Endometrial microvascular endothelial cells (primary cell): ENCODE data around the gene INSR. TPM values are rescaled to one million over a fixed set of nuclear protein-coding genes. Genes with fewer than 3 reads are reported as not detected.

Experiments
- in situ Hi-C: cut with HindIII; loops from 2 replicates; pipeline ENCODE4 v1.10.0; 2017; ENCODE audit warnings: low sequenced_read_pairs, low pct_unique_long_range_greater_than_20kb; ENCODE audit errors: inconsistent ontology term
- total RNA-seq: library from RNA; depleted of rRNA; stranded (reverse); fragments of >200 nt; gene quantifications from one replicate; pipeline ENCODE4 v1.2.3, GENCODE V29; 2015; ENCODE audit errors: inconsistent ontology term

Gene INSR
- total RNA-seq, 1 donor from 2014 or later, result 9.5 TPM

GRCh38 chr19:7263521-7263920 is 30.7 kb downstream of the INSR start:
- in situ Hi-C loops, result loop anchor here (10.0 kb wide), 1 partner anchor 71 kb away; no protein-coding TSS in a partner anchor

- in situ Hi-C loops, result loop anchor here (10.0 kb wide), 1 partner anchor 72 kb away; no protein-coding TSS in a partner anchor
Observed at GRCh38 chr19:7263066-7263465, 31.1 kb downstream of the INSR start.

- in situ Hi-C loops, result loop anchor here (10.0 kb wide), 1 partner anchor 72 kb away; no protein-coding TSS in a partner anchor
Observed at GRCh38 chr19:7262470-7262869, 31.7 kb downstream of the INSR start.

- in situ Hi-C loops, result loop anchor here (10.0 kb wide), 1 partner anchor 75 kb away; no protein-coding TSS in a partner anchor
Observed at GRCh38 chr19:7260161-7260560, 34.1 kb downstream of the INSR start.

- in situ Hi-C loops, result no loop called here
Observed at GRCh38 chr19:7258840-7259395, 35.3 kb downstream of the INSR start.

- in situ Hi-C loops, result no loop called here
Observed at GRCh38 chr19:7258041-7258839, 36.0 kb downstream of the INSR start.

- in situ Hi-C loops, result no loop called here
Observed at GRCh38 chr19:7257148-7258040, 36.8 kb downstream of the INSR start.

- in situ Hi-C loops, result no loop called here
Observed at GRCh38 chr19:7255631-7256030, 38.6 kb downstream of the INSR start.

GRCh38 chr19:7255119-7255518 is 39.1 kb downstream of the INSR start:
- in situ Hi-C loops, result no loop called here

- in situ Hi-C loops, result no loop called here
Observed at GRCh38 chr19:7254590-7254989, 39.6 kb downstream of the INSR start.

GRCh38 chr19:7252364-7252763 is 41.9 kb downstream of the INSR start:
- in situ Hi-C loops, result no loop called here

GRCh38 chr19:7251494-7251893 is 42.7 kb downstream of the INSR start:
- in situ Hi-C loops, result no loop called here

GRCh38 chr19:7250951-7251350 is 43.3 kb downstream of the INSR start:
- in situ Hi-C loops, result no loop called here

- in situ Hi-C loops, result no loop called here
Observed at GRCh38 chr19:7250057-7250596, 44.1 kb downstream of the INSR start.

GRCh38 chr19:7247155-7247554 is 47.1 kb downstream of the INSR start:
- in situ Hi-C loops, result no loop called here

- in situ Hi-C loops, result no loop called here
Observed at GRCh38 chr19:7246601-7247000, 47.6 kb downstream of the INSR start.

GRCh38 chr19:7242601-7243258 is 51.5 kb downstream of the INSR start:
- in situ Hi-C loops, result no loop called here

- in situ Hi-C loops, result no loop called here
Observed at GRCh38 chr19:7238051-7238450, 56.2 kb downstream of the INSR start.

GRCh38 chr19:7236153-7236552 is 58.1 kb downstream of the INSR start:
- in situ Hi-C loops, result no loop called here
